NCI-H345 (cell line): ENCODE data around the gene GABRQ.
"Not testable (repeated sequence)": the region's sequence is repeated elsewhere in the genome, so short reads cannot be mapped to it uniquely, and the experiment has no call there.

Experiments
- DNase-seq: peaks from one replicate; lab custom pipeline; 2025; lab: John Stamatoyannopoulos, UW

GABRQ gene

DNA sequence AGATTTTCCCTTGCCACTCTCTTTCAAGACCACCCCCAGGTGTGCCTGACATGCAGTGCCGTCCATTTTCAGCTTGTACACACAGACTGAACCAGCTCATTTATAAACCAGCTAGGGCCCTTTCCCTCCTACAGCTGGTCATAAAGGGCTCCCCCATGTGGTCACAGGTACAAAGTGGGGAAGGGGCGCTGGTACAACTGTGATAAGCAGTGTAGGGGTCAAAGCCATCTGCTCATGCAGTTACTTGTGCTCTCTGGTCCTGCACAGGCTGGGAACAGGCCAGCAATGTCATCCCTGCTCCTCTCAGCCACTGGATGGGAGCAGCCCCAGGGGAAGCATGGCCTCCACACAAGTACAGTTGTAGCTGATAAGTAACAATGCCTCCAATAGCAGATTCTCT lies 20.6 kb downstream of the GABRQ start:
- no peak for DNase-seq

DNA sequence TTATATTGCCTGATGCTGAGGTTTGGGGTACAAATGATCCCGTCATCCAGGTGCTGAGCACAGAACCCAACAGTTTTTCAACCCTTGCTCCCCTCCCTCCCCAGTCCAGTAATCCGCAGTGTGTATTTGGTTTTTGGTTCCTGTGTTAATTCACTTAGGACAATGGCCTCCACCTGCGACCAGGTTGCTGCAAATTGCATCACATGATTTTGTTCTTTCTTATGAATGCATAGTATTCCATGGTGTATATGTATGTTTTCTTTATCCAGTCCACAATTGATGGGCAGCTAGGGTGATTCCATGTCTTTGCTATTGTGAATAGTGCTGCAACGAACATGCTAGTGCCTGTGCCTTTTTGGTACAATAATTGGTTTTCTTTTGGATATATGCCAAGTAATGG lies 25.4 kb downstream of the GABRQ start:
- DNase-seq = no peak

DNA sequence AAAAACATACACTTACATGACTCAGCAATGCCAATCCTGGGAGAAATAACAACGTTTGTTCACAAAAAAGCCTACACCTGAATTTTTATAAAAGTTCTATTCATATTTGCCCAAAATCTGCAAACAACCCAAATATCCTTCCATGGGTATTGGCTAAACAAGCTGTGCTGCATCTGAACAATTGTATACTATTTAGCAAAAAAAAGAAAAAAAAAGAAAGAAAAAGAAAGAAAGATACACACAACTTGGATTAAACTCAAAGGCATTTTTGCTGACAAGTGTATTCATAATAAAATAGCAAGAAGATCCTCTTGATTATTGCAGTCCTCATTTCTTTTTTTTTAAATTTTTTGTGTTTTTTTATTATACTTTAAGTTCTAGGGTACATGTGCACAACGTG lies 36.4 kb downstream of the GABRQ start:
- DNase-seq = no peak

DNA sequence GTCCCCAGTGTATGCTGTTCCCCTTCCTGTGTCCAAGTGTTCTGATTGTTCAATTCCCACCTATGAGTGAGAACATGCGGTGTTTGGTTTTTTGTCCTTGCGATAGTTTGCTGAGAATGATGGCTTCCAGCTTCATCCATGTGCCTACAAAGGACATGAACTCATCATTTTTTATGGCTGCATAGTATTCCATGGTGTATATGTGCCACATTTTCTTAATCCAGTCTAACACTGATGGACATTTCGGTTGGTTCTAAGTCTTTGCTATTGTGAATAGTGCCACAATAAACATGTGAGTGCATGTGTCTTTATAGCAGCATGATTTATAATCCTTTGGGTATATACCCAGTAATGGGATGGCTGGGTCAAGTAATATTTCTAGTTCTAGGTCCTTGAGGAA lies 37.0 kb downstream of the GABRQ start:
- not testable (repeated sequence) for DNase-seq

DNA sequence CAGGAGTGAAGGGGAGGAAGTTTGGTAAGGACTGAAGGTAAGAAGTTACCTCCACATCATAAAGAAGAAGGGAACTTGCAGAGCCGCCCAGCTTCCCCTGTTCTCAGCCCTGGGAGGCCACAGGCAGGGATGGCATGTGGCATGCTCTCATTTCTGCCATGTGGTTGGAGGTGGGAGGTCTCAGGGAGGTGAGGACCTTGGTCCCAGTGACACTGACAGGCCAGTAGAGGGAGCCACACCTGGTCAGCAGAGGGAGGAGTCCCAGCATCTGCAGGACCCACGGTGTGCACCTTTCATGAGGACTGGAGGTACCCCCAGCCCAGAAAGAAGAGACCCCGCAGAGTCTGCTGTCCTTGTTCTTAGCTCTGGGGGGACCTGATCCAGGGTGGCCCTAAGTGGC lies 43.3 kb downstream of the GABRQ start:
- DNase-seq = not testable (repeated sequence)

DNA sequence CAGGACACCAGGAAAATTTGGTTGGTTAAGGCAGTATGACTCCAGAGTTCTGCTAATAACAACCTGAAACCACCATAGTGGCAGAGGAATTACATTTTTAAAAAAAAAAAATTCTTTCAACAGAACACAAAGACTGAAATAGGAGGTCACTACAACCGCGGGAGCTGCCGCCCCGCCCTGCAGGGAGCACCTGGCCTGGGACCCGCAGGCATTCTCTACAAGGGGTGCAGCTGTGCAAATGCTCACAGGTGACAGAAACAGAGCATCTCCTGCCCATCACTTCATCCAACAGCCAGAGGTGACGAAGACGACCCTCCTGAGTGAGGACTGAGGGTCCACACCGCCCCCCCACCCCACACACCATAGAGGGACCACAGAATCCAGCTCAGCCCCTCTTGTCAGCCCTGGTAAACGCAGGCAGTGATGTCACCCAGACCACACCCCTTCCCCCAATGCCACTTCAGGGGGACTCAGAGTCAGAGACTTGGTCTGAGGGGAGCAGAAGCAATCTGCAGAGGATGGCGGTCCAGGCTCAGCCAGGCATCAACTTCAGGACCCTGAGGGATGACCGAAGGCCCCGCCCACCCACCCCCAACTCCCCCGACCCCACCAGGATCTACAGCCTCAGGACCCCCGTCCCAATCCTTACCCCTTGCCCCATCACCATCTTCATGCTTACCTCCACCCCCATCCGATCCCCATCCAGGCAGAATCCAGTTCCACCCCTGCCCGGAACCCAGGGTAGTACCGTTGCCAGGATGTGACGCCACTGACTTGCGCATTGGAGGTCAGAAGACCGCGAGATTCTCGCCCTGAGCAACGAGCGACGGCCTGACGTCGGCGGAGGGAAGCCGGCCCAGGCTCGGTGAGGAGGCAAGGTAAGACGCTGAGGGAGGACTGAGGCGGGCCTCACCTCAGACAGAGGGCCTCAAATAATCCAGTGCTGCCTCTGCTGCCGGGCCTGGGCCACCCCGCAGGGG lies 60.5 kb downstream of the GABRQ start, which contains the start of gene MAGEA3:
MAGEA3 (plus strand) TSS at position 843 of the 980 bp plus-strand sequence. CDS start 2,039 bp downstream, outside the sequence.
- DNase-seq = not testable (repeated sequence)

DNA sequence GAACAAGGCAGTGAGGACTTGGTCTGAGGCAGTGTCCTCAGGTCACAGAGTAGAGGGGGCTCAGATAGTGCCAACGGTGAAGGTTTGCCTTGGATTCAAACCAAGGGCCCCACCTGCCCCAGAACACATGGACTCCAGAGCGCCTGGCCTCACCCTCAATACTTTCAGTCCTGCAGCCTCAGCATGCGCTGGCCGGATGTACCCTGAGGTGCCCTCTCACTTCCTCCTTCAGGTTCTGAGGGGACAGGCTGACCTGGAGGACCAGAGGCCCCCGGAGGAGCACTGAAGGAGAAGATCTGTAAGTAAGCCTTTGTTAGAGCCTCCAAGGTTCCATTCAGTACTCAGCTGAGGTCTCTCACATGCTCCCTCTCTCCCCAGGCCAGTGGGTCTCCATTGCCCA lies 62.7 kb downstream of the GABRQ start:
- DNase-seq = not testable (repeated sequence)

DNA sequence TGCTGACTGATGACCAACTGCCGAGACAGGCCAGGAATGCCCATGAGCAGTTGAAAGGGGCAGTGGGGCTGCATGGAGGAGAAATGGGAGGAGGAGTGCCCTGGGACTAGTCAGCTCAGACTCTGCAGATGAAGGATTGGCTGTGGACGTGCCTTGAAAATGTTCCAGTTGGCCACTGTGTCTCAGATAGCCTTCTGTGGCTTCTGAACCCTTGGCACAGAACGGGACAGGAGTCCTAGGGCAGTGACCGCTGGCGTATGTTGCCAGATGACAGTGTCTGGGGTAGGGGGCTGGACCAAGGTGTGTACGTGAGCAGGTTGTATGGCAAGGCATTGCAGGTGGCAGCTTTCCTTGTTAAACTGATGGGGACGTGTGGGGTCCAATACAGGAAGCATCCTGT lies 68.8 kb downstream of the GABRQ start:
- DNase-seq = not testable (repeated sequence)
